GM12878 (cell line): ENCODE measurements around the gene MST1R. TPM values are rescaled to one million over a fixed set of nuclear protein-coding genes. Genes with fewer than 3 reads are reported as not detected.

Experiments used
- ATAC-seq: fragments of 200-7000 bp; cut with Tn5 transposase; 3 replicates; pipeline ENCODE4 v1.9.1; 2020; ENCODE audit warnings: mild to moderate bottlenecking, moderate library complexity
- BruUV-seq: library from RNA; stranded (reverse); fragments of 400-500 nt; replicated peaks from 2 replicates; lab custom pipeline; 2021; lab: Mats Ljungman, UMichigan
- CTCF ChIA-PET: fragments of 300-600 bp; sonication (Branson Sonifier 250); formaldehyde crosslinking; extraction: SDS; loops from one replicate; lab custom pipeline; 2021; ENCODE audit warnings: inconsistent platforms; lab: Yijun Ruan, JAX
- POLR2A ChIA-PET: fragments of 350-600 bp; formaldehyde crosslinking; extraction: SDS; loops from one replicate; lab custom pipeline; 2021; ENCODE audit warnings: inconsistent platforms; lab: Charles Lee
- RAD21 ChIA-PET: fragments of 300-600 bp; sonication (Branson Sonifier 250); formaldehyde crosslinking; loops from one replicate; lab custom pipeline; 2023; ENCODE audit warnings: antibody characterized with exemption; ENCODE audit not compliant: unreplicated experiment; lab: Charles Lee
- SMC1A ChIA-PET: fragments of 300-600 bp; sonication (Branson Sonifier 250); formaldehyde crosslinking; loops from one replicate; lab custom pipeline; 2023; ENCODE audit not compliant: unreplicated experiment, uncharacterized antibody; lab: Charles Lee
- DNase-seq: peaks from one replicate; pipeline ENCODE4 v3.0.0-alpha.2; 2011; ENCODE audit warnings: low read depth, low spot score
- FAIRE-seq: peaks from 3 replicates; lab custom pipeline; 2011; peaks lifted over from hg19 to GRCh38; lab: Jason Lieb, UNC
- H2AFZ ChIP-seq: 2 replicates; pipeline ENCODE4 v1.6.0; 2011; ENCODE audit warnings: low read depth, low read length, control low read depth; ENCODE audit not compliant: control insufficient read depth
- H3K27ac ChIP-seq: 2 replicates; pipeline ENCODE4 v1.5.1; 2011; ENCODE audit warnings: control low read depth; ENCODE audit not compliant: control insufficient read depth, insufficient read depth
- H3K27me3 ChIP-seq, 2 experiments: replicated peaks in 1 of 2; 2 replicates each; pipeline versions ENCODE4 v1.6.0 to v1.6.1; 2011; ENCODE audit warnings: low read length in 1 of 2; ENCODE audit not compliant: control insufficient read depth in 2 of 2, insufficient read depth in 2 of 2
- H3K36me3 ChIP-seq, 2 experiments: 2 replicates each; pipeline ENCODE4 v1.5.1; 2011; ENCODE audit warnings: low read length in 1 of 2; ENCODE audit not compliant: control insufficient read depth in 2 of 2, insufficient read depth in 2 of 2
- H3K4me1 ChIP-seq: 2 replicates; pipeline ENCODE4 v1.6.1; 2011; ENCODE audit warnings: mild to moderate bottlenecking, low read length, moderate library complexity, mixed read lengths; ENCODE audit not compliant: control insufficient read depth, insufficient read depth
- H3K4me2 ChIP-seq: 2 replicates; pipeline ENCODE4 v1.6.0; 2011; ENCODE audit warnings: control low read depth; ENCODE audit not compliant: control insufficient read depth, insufficient read depth
- H3K4me3 ChIP-seq: fragments of 200-600 bp; sonication (generic); 2 replicates; pipeline ENCODE4 v1.5.1; 2016
- H3K79me2 ChIP-seq: 2 replicates; pipeline ENCODE4 v1.6.0; 2011; ENCODE audit warnings: low read length; ENCODE audit not compliant: control insufficient read depth, insufficient read depth
- H3K9ac ChIP-seq: 2 replicates; pipeline ENCODE4 v1.8.0; 2011; ENCODE audit warnings: low read length, control low read depth, mixed read lengths; ENCODE audit not compliant: control insufficient read depth, insufficient read depth
- H3K9me3 ChIP-seq: replicated peaks from 3 replicates; pipeline ENCODE4 v1.5.1; 2011; ENCODE audit warnings: mild to moderate bottlenecking, low read length; ENCODE audit not compliant: control insufficient read depth, insufficient read depth
- H4K20me1 ChIP-seq: 2 replicates; pipeline ENCODE4 v1.6.0; 2011; ENCODE audit not compliant: control insufficient read depth, insufficient read depth
- BCL11A ChIP-seq: IDR thresholded peaks from 2 replicates; pipeline ENCODE4 v1.6.1; 2011; ENCODE audit warnings: low read depth, low read length
- FOS ChIP-seq: IDR thresholded peaks from 3 replicates; pipeline ENCODE4 v1.6.1; 2011; ENCODE audit warnings: borderline replicate concordance; ENCODE audit not compliant: insufficient read length; ENCODE audit errors: extremely low read depth
- HCFC1 ChIP-seq: fragments of 150-350 bp; IDR thresholded peaks from 2 replicates; pipeline ENCODE4 v1.6.1; 2014; ENCODE audit warnings: low read length
- KLF5 ChIP-seq: fragments of 450-650 bp; IDR thresholded peaks from 2 replicates; pipeline ENCODE4 v1.6.1; 2014; ENCODE audit warnings: mild to moderate bottlenecking; ENCODE audit not compliant: partially characterized antibody
- NFYB ChIP-seq: IDR thresholded peaks from 2 replicates; pipeline ENCODE4 v1.6.1; 2011; ENCODE audit warnings: low read depth, mild to moderate bottlenecking, low read length, improper control_type of control experiment, moderate library complexity; ENCODE audit not compliant: insufficient read depth
- SPI1 ChIP-seq: IDR thresholded peaks from 2 replicates; pipeline ENCODE4 v1.6.1; 2011; ENCODE audit warnings: low read depth, mild to moderate bottlenecking, low read length, moderate library complexity, borderline replicate concordance; ENCODE audit not compliant: insufficient read depth
- SREBF2 ChIP-seq: IDR thresholded peaks from 2 replicates; pipeline ENCODE4 v1.6.1; 2012; ENCODE audit warnings: mild to moderate bottlenecking, low read length
- TBL1XR1 ChIP-seq: IDR thresholded peaks from 2 replicates; pipeline ENCODE4 v1.6.1; 2012; ENCODE audit warnings: low read depth, low read length, improper control_type of control experiment
- TCF7 ChIP-seq: IDR thresholded peaks from 2 replicates; pipeline ENCODE4 v1.6.1; 2014; ENCODE audit warnings: antibody characterized with exemption, borderline replicate concordance
- WGBS: methylation state at CpG from one replicate; pipeline ENCODE4 v1.1.6; 2016; ENCODE audit warnings: low lambda C conversion rate; ENCODE audit not compliant: insufficient replicate concordance, insufficient coverage; ENCODE audit errors: missing lambda C conversion rate; 5-methylcytosine and 5-hydroxymethylcytosine counted together
- in situ Hi-C: fragments of 300-500 bp; cut with MboI; formaldehyde crosslinking; loops from 9 replicates; pipeline ENCODE4 v1.14.3; 2018; ENCODE audit warnings: mixed read lengths
- intact Hi-C: fragments of 100-400 bp; cut with micrococcal nuclease; formaldehyde crosslinking; loops from one replicate; pipeline ENCODE4 v1.14.2; 2022; ENCODE audit not compliant: unreplicated experiment
- polyA plus RNA-seq, 11 experiments: library from polyadenylated mRNA; depleted of rRNA in 4 of 11; unstranded in 6 of 11; stranded (reverse) in 5 of 11; fragments of >200 nt; fragmentation: Nextera tagmentation in 4 of 11; fragmentation: Illumina TruSeq in 1 of 11; extraction: Ambion mirVana in 4 of 11; extraction: Trizol in 1 of 11; gene quantifications; 1 replicate in 1 of 11; 2 replicates in 10 of 11; pipeline versions ENCODE4 v1.2.1 to v1.2.3, GENCODE V29; 2011 to 2016; ENCODE audit warnings: inconsistent platforms in 2 of 11, missing spikeins in 2 of 11, low read depth in 1 of 11
- total RNA-seq, 4 experiments: library from RNA; depleted of rRNA in 3 of 4; stranded (reverse); fragments of >200 nt in 3 of 4; fragmentation: Illumina TruSeq in 1 of 4; extraction: Trizol in 1 of 4; gene quantifications; 2 replicates each; pipeline versions ENCODE4 v1.2.1 to v1.2.3, GENCODE V29; 2013 to 2021
- TF ChIP-seq, protein P1 (sequence below): fragments of 450-650 bp; IDR thresholded peaks from 2 replicates; pipeline ENCODE4 v1.6.1; 2017; ENCODE audit warnings: mild to moderate bottlenecking, moderate library complexity
- TF ChIP-seq, protein P2 (sequence below): IDR thresholded peaks from 2 replicates; pipeline ENCODE4 v1.6.1; 2012; ENCODE audit warnings: low read length, inconsistent platforms
- TF ChIP-seq, protein P3 (sequence below): fragments of 450-650 bp; IDR thresholded peaks from 2 replicates; pipeline ENCODE4 v1.6.1; 2017; ENCODE audit warnings: mild to moderate bottlenecking, moderate library complexity

The MST1R gene
- total and polyA plus RNA-seq, 10 of the 15 experiments (the other 5 are each of a cell fraction or from before 2014, with no cell fraction given), result 0.40 to 5.6 (median 1.2) TPM

DNA sequence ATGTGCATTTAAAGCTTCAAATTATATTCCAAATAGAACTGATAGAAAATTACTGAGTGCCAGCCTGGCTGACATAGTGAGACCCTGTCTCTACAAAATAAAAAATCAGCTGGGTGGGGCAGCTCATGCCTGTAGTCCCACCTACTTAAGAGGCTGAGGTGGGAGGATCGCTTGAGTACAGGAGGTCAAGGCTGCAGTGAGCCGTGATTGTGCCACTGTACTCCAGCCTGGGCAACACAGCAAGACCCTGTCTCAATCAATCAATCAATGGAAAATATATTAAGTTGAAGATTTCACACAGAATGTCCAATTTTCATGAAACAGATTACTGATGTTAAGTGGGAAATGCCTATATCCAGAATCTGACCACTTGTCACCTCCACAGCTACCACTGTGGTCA, 21.8 kb upstream of the MST1R start:
- H3K27ac ChIP-seq, result no peak overlapping the region
- ChIA-PET SMC1A (interaction anchor here (0.6 to 1.0 kb wide), 2 partner anchors 50 to 247 kb away, joined by 3 to 4 read pairs; no protein-coding TSS in a partner anchor), CTCF (interaction anchor here (1.1 to 2.5 kb wide), 2 partner anchors 14 to 19 kb away, joined by 3 to 7 read pairs; no protein-coding TSS in a partner anchor), RAD21 (no interaction called here), POLR2A (interaction anchor here (1.7 kb wide), 1 partner anchor 9 kb away, joined by 3 read pairs; no protein-coding TSS in a partner anchor)
- no peaks in the 10 kb centered on the region for H3K27me3 ChIP-seq
- no peaks in the 10 kb centered on the region; the same call in 1 of the 2 replicates for H3K4me1 ChIP-seq
- H3K4me3 ChIP-seq, result no peak overlapping the region
- in situ Hi-C loops (no loop called here), intact Hi-C loops (no loop called here)
- WGBS, result 95% methylated on average over 2 of the region's 2 CpGs
- H3K79me2 ChIP-seq, result no peaks in the 10 kb centered on the region
- H3K9ac ChIP-seq, result no peak overlapping the region
- DNase-seq (no peak), FAIRE-seq (no peak), ATAC-seq (no peak)
- no peaks in the 10 kb centered on the region for H3K36me3 ChIP-seq
- H3K9me3 ChIP-seq, result no peaks in the 10 kb centered on the region
- no peaks in the 10 kb centered on the region for H4K20me1 ChIP-seq
- H3K4me2 ChIP-seq, result no peak overlapping the region
- no TSS peak for BruUV-seq
- H2AFZ ChIP-seq, result no peak overlapping the region
- TF ChIP-seq SREBF2 (no peak), HCFC1 (no peak), TCF7 (no peak), BCL11A (no peak), FOS (no peak), NFYB (no peak), TBL1XR1 (no peak), KLF5 (no peak), SPI1 (no peak)
- TF ChIP-seq, protein P1, sequence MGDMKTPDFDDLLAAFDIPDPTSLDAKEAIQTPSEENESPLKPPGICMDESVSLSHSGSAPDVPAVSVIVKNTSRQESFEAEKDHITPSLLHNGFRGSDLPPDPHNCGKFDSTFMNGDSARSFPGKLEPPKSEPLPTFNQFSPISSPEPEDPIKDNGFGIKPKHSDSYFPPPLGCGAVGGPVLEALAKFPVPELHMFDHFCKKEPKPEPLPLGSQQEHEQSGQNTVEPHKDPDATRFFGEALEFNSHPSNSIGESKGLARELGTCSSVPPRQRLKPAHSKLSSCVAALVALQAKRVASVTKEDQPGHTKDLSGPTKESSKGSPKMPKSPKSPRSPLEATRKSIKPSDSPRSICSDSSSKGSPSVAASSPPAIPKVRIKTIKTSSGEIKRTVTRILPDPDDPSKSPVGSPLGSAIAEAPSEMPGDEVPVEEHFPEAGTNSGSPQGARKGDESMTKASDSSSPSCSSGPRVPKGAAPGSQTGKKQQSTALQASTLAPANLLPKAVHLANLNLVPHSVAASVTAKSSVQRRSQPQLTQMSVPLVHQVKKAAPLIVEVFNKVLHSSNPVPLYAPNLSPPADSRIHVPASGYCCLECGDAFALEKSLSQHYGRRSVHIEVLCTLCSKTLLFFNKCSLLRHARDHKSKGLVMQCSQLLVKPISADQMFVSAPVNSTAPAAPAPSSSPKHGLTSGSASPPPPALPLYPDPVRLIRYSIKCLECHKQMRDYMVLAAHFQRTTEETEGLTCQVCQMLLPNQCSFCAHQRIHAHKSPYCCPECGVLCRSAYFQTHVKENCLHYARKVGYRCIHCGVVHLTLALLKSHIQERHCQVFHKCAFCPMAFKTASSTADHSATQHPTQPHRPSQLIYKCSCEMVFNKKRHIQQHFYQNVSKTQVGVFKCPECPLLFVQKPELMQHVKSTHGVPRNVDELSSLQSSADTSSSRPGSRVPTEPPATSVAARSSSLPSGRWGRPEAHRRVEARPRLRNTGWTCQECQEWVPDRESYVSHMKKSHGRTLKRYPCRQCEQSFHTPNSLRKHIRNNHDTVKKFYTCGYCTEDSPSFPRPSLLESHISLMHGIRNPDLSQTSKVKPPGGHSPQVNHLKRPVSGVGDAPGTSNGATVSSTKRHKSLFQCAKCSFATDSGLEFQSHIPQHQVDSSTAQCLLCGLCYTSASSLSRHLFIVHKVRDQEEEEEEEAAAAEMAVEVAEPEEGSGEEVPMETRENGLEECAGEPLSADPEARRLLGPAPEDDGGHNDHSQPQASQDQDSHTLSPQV, result no peak
- TF ChIP-seq, protein P2, sequence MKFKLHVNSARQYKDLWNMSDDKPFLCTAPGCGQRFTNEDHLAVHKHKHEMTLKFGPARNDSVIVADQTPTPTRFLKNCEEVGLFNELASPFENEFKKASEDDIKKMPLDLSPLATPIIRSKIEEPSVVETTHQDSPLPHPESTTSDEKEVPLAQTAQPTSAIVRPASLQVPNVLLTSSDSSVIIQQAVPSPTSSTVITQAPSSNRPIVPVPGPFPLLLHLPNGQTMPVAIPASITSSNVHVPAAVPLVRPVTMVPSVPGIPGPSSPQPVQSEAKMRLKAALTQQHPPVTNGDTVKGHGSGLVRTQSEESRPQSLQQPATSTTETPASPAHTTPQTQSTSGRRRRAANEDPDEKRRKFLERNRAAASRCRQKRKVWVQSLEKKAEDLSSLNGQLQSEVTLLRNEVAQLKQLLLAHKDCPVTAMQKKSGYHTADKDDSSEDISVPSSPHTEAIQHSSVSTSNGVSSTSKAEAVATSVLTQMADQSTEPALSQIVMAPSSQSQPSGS, result no peak
- TF ChIP-seq, protein P3, sequence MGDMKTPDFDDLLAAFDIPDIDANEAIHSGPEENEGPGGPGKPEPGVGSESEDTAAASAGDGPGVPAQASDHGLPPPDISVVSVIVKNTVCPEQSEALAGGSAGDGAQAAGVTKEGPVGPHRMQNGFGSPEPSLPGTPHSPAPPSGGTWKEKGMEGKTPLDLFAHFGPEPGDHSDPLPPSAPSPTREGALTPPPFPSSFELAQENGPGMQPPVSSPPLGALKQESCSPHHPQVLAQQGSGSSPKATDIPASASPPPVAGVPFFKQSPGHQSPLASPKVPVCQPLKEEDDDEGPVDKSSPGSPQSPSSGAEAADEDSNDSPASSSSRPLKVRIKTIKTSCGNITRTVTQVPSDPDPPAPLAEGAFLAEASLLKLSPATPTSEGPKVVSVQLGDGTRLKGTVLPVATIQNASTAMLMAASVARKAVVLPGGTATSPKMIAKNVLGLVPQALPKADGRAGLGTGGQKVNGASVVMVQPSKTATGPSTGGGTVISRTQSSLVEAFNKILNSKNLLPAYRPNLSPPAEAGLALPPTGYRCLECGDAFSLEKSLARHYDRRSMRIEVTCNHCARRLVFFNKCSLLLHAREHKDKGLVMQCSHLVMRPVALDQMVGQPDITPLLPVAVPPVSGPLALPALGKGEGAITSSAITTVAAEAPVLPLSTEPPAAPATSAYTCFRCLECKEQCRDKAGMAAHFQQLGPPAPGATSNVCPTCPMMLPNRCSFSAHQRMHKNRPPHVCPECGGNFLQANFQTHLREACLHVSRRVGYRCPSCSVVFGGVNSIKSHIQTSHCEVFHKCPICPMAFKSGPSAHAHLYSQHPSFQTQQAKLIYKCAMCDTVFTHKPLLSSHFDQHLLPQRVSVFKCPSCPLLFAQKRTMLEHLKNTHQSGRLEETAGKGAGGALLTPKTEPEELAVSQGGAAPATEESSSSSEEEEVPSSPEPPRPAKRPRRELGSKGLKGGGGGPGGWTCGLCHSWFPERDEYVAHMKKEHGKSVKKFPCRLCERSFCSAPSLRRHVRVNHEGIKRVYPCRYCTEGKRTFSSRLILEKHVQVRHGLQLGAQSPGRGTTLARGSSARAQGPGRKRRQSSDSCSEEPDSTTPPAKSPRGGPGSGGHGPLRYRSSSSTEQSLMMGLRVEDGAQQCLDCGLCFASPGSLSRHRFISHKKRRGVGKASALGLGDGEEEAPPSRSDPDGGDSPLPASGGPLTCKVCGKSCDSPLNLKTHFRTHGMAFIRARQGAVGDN, result no peak
